ENCODE results near the gene EDAR. TPM values are rescaled to one million over a fixed set of nuclear protein-coding genes. Genes with fewer than 3 reads are reported as not detected.

EDAR gene
- polyA plus RNA-seq, 1 of the 3 experiments (the other 2 are of a cell fraction), result not detected

GRCh38 chr2:108950369-108951135 lies 38.5 kb downstream of the EDAR start:
- TF ChIP-seq, protein P1, sequence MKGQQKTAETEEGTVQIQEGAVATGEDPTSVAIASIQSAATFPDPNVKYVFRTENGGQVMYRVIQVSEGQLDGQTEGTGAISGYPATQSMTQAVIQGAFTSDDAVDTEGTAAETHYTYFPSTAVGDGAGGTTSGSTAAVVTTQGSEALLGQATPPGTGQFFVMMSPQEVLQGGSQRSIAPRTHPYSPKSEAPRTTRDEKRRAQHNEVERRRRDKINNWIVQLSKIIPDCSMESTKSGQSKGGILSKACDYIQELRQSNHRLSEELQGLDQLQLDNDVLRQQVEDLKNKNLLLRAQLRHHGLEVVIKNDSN (IDR thresholded peaks at IDR 0.05; ENCODE audit: borderline replicate concordance, low read depth), result no peak
- TF ChIP-seq POLR2AphosphoS5 (IDR thresholded peaks at IDR 0.05; ENCODE audit: low read depth, low read length), result no peak
- TF ChIP-seq SMC3 (IDR thresholded peaks at IDR 0.05; ENCODE audit: low read depth, low read length), result no peak
- no peak for TF ChIP-seq TEAD4 (IDR thresholded peaks at IDR 0.05; ENCODE audit: borderline replicate concordance, insufficient read depth)
- no peak for TF ChIP-seq RCOR1 (IDR thresholded peaks at IDR 0.05; ENCODE audit: low read length)
- TF ChIP-seq, protein P2, sequence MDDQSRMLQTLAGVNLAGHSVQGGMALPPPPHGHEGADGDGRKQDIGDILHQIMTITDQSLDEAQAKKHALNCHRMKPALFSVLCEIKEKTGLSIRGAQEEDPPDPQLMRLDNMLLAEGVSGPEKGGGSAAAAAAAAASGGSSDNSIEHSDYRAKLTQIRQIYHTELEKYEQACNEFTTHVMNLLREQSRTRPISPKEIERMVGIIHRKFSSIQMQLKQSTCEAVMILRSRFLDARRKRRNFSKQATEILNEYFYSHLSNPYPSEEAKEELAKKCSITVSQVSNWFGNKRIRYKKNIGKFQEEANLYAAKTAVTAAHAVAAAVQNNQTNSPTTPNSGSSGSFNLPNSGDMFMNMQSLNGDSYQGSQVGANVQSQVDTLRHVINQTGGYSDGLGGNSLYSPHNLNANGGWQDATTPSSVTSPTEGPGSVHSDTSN (IDR thresholded peaks at IDR 0.05), result no peak
- TF ChIP-seq MEF2A (IDR thresholded peaks at IDR 0.05; ENCODE audit: borderline replicate concordance, low read depth), result no peak
- no peak for TF ChIP-seq CHD2 (IDR thresholded peaks at IDR 0.05; ENCODE audit: low read length, partially characterized antibody)
- TF ChIP-seq FOXJ3 (CRISPR knock-in tag; IDR thresholded peaks at IDR 0.05), result no peak
- TF ChIP-seq, protein P3, sequence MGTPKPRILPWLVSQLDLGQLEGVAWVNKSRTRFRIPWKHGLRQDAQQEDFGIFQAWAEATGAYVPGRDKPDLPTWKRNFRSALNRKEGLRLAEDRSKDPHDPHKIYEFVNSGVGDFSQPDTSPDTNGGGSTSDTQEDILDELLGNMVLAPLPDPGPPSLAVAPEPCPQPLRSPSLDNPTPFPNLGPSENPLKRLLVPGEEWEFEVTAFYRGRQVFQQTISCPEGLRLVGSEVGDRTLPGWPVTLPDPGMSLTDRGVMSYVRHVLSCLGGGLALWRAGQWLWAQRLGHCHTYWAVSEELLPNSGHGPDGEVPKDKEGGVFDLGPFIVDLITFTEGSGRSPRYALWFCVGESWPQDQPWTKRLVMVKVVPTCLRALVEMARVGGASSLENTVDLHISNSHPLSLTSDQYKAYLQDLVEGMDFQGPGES (IDR thresholded peaks at IDR 0.05; ENCODE audit: low read depth, low read length), result no peak
- no peak for TF ChIP-seq SIN3A (IDR thresholded peaks at IDR 0.05; ENCODE audit: borderline replicate concordance, low read depth, low read length)
- TF ChIP-seq, protein P4, sequence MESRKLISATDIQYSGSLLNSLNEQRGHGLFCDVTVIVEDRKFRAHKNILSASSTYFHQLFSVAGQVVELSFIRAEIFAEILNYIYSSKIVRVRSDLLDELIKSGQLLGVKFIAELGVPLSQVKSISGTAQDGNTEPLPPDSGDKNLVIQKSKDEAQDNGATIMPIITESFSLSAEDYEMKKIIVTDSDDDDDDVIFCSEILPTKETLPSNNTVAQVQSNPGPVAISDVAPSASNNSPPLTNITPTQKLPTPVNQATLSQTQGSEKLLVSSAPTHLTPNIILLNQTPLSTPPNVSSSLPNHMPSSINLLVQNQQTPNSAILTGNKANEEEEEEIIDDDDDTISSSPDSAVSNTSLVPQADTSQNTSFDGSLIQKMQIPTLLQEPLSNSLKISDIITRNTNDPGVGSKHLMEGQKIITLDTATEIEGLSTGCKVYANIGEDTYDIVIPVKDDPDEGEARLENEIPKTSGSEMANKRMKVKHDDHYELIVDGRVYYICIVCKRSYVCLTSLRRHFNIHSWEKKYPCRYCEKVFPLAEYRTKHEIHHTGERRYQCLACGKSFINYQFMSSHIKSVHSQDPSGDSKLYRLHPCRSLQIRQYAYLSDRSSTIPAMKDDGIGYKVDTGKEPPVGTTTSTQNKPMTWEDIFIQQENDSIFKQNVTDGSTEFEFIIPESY (IDR thresholded peaks at IDR 0.05; ENCODE audit: borderline replicate concordance, low read depth), result no peak
- no peak for TF ChIP-seq GATA2 (CRISPR knock-in tag; IDR thresholded peaks at IDR 0.05)
- TF ChIP-seq NFIC (IDR thresholded peaks at IDR 0.05; ENCODE audit: borderline replicate concordance), result no peak
- TF ChIP-seq TCF12 (IDR thresholded peaks at IDR 0.05), result no peak
- no peak for TF ChIP-seq FOSL2 (IDR thresholded peaks at IDR 0.05; ENCODE audit: borderline replicate concordance, low read depth)
- TF ChIP-seq, protein P5, sequence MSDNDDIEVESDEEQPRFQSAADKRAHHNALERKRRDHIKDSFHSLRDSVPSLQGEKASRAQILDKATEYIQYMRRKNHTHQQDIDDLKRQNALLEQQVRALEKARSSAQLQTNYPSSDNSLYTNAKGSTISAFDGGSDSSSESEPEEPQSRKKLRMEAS (IDR thresholded peaks at IDR 0.05; ENCODE audit: low read depth), result no peak
- TF ChIP-seq TAF1 (IDR thresholded peaks at IDR 0.05; ENCODE audit: borderline replicate concordance, low read depth, low read length), result no peak
- 24% methylated on average over 4 of the region's 4 CpGs for WGBS (ENCODE audit: low lambda C conversion rate)

More at GRCh38 chr2:108950369-108951135, 38.5 kb downstream of the EDAR start:
- Histone ChIP-seq H3K4me1 (ENCODE audit: control insufficient read depth in 1 of 2, insufficient read depth in 2 of 2, low read depth in 1 of 2, low read length in 1 of 2) (no peaks in the 10 kb centered on the region), H3K27ac (ENCODE audit: low read depth in 2 of 2, low read length in 1 of 2) (no peak overlapping the region), H3K4me2 (no peak overlapping the region), H3K9me3 (no peaks in the 10 kb centered on the region), H3K9me2 (no peaks in the 10 kb centered on the region), H3K36me3 (replicated peaks in 1 of 2; ENCODE audit: control insufficient read depth in 1 of 2, insufficient read depth in 2 of 2, low read length in 1 of 2) (no peaks in the 10 kb centered on the region), H3K4me3 (ENCODE audit: low read depth in 2 of 2, low read length in 1 of 2) (no peak overlapping the region), H3K79me2 (ENCODE audit: insufficient read depth) (no peaks in the 10 kb centered on the region), H4K20me1 (ENCODE audit: insufficient read depth) (no peaks in the 10 kb centered on the region), H3K9ac (no peak overlapping the region), H3F3A (replicated peaks; ENCODE audit: insufficient read depth) (no peaks in the 10 kb centered on the region), H3K27me3 (ENCODE audit: insufficient read depth) (no peaks in the 10 kb centered on the region), H2AFZ (ENCODE audit: low read depth) (no peak overlapping the region)
- DNase-seq, result no peak
- ChIA-PET POLR2A (no interaction called here), CTCF (interaction anchor here (2.7 kb wide), 1 partner anchor 21 kb away, joined by 17 read pairs; no protein-coding TSS in a partner anchor)
